ENCODE data around the gene ERVK3-1.
A peak's percentile ranks its signal among the peaks of the same experiment; 100 is the strongest.

Gene ERVK3-1

GRCh38 chr19:58277197-58277596 is 28.0 kb upstream of the ERVK3-1 start:
- H3K79me2 ChIP-seq (ENCODE audit: insufficient read depth, low read length), result peaks cover 41% of the 10 kb centered on the region
- H3K9me3 ChIP-seq (ENCODE audit: insufficient read depth, low read length), result no peaks in the 10 kb centered on the region
- H3K27me3 ChIP-seq (ENCODE audit: low read length), result no peaks in the 10 kb centered on the region
- H3K9me2 ChIP-seq (replicated peaks; ENCODE audit: insufficient read depth, low read length), result no peaks in the 10 kb centered on the region
- TF ChIP-seq EZH2phosphoT487 (conservative IDR thresholded peaks at IDR 0.05; ENCODE audit: low read length), result no peak
- TF ChIP-seq CTCF (IDR thresholded peaks at IDR 0.05; ENCODE audit: insufficient read depth, low read length, poor library complexity, severe bottlenecking), result no peak
- no peaks in the 10 kb centered on the region for H3K36me3 ChIP-seq (ENCODE audit: low read length)
- H4K20me1 ChIP-seq (ENCODE audit: low read depth, low read length), result no peaks in the 10 kb centered on the region
- H2AFZ ChIP-seq (ENCODE audit: low read depth, low read length, severe bottlenecking), result no peak overlapping the region
- no peak overlapping the region for H3K27ac ChIP-seq (ENCODE audit: low read depth, low read length)
- no peak overlapping the region for H3K4me3 ChIP-seq (ENCODE audit: insufficient read depth, low read length, poor library complexity, severe bottlenecking)
- no peak overlapping the region for H3K4me2 ChIP-seq (ENCODE audit: low read depth, low read length, poor library complexity, severe bottlenecking)
- no peaks in the 10 kb centered on the region; the same call in 1 of the 2 replicates for H3F3A ChIP-seq (ENCODE audit: insufficient read depth)
- no peak overlapping the region for H3K9ac ChIP-seq (ENCODE audit: low read length)

- no peaks in the 10 kb centered on the region; the same call in 1 of the 2 replicates for H3F3A ChIP-seq (ENCODE audit: insufficient read depth)
- no peaks in the 10 kb centered on the region for H4K20me1 ChIP-seq (ENCODE audit: low read depth, low read length)
- peak overlapping the region; percentile 88 for H3K9ac ChIP-seq (ENCODE audit: low read length)
- peak overlapping the region; percentile 52 for H3K27ac ChIP-seq (ENCODE audit: low read depth, low read length)
- no peak for TF ChIP-seq CTCF (IDR thresholded peaks at IDR 0.05; ENCODE audit: insufficient read depth, low read length, poor library complexity, severe bottlenecking)
- TF ChIP-seq EZH2phosphoT487 (conservative IDR thresholded peaks at IDR 0.05; ENCODE audit: low read length), result no peak
- H3K4me2 ChIP-seq (ENCODE audit: low read depth, low read length, poor library complexity, severe bottlenecking), result peak overlapping the region; percentile 88
- no peaks in the 10 kb centered on the region for H3K27me3 ChIP-seq (ENCODE audit: low read length)
- H3K4me3 ChIP-seq (ENCODE audit: insufficient read depth, low read length, poor library complexity, severe bottlenecking), result peak overlapping the region; percentile 76
- no peaks in the 10 kb centered on the region for H3K36me3 ChIP-seq (ENCODE audit: low read length)
- H2AFZ ChIP-seq (ENCODE audit: low read depth, low read length, severe bottlenecking), result peak overlapping the region; percentile 93
- no peaks in the 10 kb centered on the region for H3K9me3 ChIP-seq (ENCODE audit: insufficient read depth, low read length)
- H3K79me2 ChIP-seq (ENCODE audit: insufficient read depth, low read length), result peaks cover 48% of the 10 kb centered on the region
- H3K9me2 ChIP-seq (replicated peaks; ENCODE audit: insufficient read depth, low read length), result no peaks in the 10 kb centered on the region
Measured at GRCh38 chr19:58277748-58278540, 27.2 kb upstream of the ERVK3-1 start.

GRCh38 chr19:58278541-58279041 is 26.6 kb upstream of the ERVK3-1 start, which contains the start of gene ZNF8:
ZNF8 (plus strand) TSS chr19:58278955; CDS start chr19:58279082, 127 bp downstream.
- Histone ChIP-seq H2AFZ (ENCODE audit: low read depth, low read length, severe bottlenecking) (peak within 1 kb of the TSS; percentile 93), H4K20me1 (ENCODE audit: low read depth, low read length) (no peaks in the 10 kb centered on the region), H3K4me2 (ENCODE audit: low read depth, low read length, poor library complexity, severe bottlenecking) (peak within 1 kb of the TSS; percentile 88), H3K4me3 (ENCODE audit: insufficient read depth, low read length, poor library complexity, severe bottlenecking) (peak within 1 kb of the TSS; percentile 92), H3K9me2 (replicated peaks; ENCODE audit: insufficient read depth, low read length) (no peaks in the 10 kb centered on the region), H3K27me3 (ENCODE audit: low read length) (no peaks in the 10 kb centered on the region), H3F3A (ENCODE audit: insufficient read depth) (no peaks in the 10 kb centered on the region; the same call in 1 of the 2 replicates), H3K27ac (ENCODE audit: low read depth, low read length) (peak within 1 kb of the TSS; percentile 52), H3K9me3 (ENCODE audit: insufficient read depth, low read length) (no peaks in the 10 kb centered on the region), H3K36me3 (ENCODE audit: low read length) (no peaks in the 10 kb centered on the region), H3K9ac (ENCODE audit: low read length) (peak within 1 kb of the TSS; percentile 88), H3K79me2 (ENCODE audit: insufficient read depth, low read length) (peaks cover 52% of the 10 kb centered on the region)
- no peak for TF ChIP-seq EZH2phosphoT487 (conservative IDR thresholded peaks at IDR 0.05; ENCODE audit: low read length)
- TF ChIP-seq CTCF (IDR thresholded peaks at IDR 0.05; ENCODE audit: insufficient read depth, low read length, poor library complexity, severe bottlenecking), result no peak

All from SU-DHL-6 (cell line).